CD4-positive, alpha-beta T cell treated with Interleukin-4 for 1 hour (primary cell): ENCODE results near the gene WBP1.
"Not testable (repeated sequence)": the region's sequence is repeated elsewhere in the genome, so short reads cannot be mapped to it uniquely, and the experiment has no call there.

ENCODE experiments used
- DNase-seq, 2 donors: peaks; one replicate each; pipeline ENCODE4 v3.0.0-alpha.2; 2020 to 2022

WBP1 gene

DNA sequence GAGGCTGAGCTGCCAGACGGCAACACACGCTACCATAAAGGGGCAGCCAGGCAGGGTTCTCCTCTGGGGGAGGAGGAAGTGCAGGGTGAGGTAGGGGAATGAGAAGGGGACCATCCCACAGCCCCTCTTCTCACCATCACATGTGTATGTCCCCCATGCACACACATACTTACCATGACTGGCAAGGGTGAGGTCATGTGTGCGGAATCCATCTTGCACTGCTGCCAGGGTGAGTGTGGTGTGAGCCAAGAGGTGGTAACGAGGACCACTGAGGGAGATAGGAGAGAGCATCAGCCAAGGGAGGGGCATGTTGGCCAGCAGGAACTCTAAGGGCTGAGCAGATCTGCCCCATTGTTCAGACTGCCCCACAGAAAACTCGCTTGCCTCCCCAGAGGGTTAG lies 29.6 kb upstream of the WBP1 start:
- no peak for DNase-seq

DNA sequence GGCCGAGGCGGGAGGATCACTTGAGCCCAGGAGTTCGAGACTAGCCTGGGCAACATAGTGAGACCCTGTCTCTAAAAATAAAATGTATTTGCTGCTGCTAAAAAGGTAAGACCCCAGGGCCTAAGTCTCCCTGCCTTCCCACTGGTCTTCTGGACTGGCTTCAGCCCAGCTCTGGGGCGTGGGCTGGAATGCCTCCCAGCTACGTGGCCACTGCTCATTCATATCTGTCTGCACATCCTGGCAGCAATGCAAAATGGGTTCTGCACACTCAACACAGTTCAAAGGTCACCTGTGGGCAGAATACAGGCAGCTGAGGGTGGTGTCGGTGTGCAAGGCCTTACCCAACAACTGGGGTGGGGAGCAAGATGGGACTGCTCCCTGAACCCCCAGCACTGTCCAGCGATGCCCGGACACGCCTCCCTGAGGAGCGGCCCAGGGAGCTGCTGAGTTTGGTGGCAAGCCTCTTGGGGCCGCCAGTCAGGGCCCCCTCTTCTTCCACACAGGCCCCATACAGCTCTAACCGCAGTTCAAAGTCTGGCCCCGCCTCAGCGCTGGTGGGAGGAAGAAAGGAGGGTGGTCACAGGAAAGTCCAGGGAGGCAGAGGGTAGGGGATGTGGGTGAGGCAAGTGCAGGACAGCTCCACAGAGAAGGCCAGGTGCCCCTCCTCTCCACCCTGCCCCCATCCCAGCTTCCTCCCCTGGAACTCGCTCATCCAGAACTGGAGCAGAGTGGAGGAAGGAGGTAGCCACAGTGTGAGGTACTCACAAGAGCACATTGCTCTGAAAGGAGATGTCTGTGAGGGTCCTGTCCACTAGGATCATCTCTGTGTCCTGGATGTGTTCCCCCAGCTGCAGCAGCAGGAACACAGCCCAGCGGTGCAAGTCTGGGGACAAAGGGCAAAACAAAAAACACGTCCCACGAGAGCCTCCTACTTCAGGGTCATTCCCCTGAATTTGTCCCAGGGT lies 28.5 kb upstream of the WBP1 start:
- DNase-seq, result no peak

DNA sequence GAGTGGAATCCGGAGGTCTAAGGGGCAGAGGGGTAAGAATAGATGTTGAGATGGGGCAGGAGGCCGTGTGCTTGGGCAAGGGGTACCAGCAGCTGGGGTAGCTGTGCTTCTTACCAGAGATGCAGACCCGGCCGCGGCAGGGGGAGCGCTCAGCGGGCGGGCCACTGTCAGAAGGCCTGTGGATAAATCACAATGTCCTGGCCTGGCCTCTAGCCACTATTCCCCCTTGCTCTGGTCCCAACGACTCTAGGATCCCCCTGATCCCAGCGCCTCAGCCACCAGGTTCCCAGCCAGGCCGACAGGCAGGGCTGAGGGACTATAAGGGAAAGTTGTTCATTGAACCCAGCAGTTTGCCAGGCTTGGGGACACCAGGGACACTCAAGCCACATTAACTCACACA lies 27.7 kb upstream of the WBP1 start:
- DNase-seq, result no peak

DNA sequence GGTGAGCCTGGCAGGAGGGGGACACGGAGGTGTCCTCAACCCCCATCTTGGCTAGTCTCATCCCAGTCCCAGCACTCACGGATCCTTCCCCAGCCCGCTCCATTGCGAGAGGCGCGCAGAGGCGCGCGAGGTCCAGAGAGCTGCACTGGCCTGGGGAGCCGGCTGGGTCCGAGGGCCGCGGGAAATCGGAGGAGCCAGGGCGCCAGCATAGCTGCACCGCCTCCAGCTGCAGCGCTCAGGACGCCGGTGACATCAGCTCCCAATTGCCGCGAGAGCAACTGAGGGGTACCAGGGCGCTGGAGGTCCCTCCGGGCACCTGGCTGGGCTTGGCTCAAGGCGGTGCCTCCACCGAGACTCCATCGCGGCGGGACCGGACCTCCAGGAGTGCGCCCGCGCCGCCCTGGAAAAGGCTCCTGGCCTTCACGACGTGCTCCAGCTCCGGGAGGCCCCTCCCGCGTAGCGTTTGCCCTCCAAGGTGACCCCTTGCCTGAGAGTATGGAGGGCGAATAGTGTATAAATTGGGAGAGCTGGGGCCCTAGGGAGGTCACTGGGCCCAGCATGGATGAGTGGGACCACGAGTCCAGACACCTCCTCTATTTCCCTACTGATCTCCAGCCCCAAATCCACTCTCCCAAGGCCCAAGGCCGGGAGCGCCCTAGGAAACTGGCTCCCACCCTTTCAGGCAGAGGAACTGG lies 22.0 kb upstream of the WBP1 start:
- no peak for DNase-seq

DNA sequence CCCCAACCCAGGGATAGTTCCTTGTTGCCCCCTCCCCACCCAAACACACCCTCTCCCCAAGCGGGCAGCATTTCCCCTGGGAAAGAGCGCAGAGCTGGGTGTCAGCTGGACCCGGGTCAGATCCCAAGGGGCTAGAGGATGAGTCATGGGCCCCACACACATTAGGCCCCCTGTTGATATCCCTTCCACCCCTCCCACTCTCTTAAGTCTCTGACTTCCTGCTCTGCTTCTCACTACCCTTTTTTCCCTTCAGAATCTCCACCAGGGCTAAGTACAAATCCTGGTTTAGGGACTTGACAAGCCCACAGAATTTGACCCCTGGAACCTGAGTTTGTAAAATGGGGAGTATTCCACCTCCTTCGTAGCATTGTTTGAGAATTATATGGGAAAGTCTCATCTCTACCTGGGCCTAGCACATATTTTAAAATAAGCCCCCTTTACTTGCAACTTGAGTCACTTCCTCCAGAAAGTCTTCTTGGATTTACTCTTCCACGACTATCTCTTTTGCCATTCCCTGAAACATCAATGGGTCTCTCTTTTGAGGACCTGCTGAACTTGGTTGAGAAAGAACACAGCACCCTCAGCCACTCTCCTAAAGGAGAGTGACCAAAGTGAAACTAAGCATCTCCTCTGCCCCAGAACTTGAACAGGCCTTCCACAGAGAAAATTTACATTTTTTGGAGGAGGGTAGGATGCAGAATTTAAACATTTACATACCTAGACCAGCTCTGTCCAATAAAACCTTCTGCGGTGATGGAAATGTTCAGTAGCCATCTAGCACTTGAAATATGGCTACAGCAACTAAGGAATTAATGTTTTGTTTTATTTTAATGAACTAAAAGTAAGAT lies 21.2 kb upstream of the WBP1 start:
- no peak for DNase-seq

DNA sequence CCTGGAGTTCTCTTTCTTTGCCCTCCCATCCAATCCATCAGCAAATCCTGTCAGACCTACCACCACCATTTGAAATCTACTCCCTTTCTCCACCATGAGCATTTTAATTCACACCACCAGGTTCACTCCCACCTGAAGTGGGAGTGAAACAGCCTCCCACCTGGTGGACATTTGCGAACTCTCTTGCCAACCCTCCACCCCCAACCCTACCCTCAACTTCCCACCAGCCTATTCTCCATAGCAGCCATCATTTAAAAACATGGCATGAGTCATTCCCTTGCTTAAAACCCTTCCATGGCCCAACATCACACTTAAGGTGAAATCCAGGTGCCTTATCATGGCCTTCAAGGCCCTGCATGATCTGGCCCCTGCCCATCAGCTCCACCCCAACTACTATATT lies 20.0 kb upstream of the WBP1 start:
- no peak for DNase-seq

DNA sequence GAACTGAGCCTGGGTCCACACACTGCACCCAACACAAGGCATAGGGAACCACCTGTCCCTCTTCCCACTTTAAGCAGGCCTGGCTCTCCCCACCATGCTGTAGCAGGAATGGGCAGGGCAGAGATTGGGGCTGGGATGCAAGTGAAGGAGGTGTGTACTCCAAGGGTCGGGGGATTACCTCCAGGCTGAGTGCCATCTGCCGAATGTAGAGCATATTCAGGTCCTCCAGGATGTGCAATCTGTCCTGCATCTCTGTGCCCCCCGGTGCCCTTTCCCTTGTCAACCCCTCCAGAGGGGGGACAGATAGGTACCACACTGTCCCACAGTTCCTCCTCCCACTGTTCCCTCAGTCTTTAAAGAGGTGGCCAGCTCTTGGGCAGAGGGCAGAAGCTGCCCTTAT lies 18.9 kb upstream of the WBP1 start:
- DNase-seq, result no peak

DNA sequence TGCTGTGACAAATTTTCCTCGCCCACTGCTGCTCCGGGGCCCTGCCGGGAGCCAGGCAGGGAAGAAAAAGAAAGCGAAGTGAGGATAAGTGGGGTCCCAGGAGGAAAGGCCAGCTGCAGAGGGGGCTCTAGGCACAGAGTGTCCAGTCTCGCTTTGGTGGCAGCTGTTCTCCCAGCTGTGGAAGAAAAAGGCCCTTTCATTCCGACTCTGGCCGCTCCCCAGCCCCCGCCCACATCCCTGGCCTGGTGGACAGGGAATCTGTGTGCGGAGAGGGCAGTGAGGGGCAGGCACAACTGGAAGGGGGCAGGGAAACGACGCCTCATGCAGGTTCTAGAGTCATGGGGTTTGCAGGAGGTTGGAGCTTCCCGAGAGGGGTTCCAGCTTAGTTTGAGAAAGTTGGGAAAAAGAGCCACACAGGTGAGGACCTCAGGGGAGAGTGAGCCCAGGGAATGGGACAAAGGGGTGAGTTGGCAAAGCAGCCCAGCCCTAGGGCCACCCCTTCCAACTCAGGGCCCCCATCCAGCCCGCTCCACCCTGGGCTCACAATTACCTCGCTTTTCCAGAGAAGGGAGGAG lies 18.3 kb upstream of the WBP1 start:
- no peak for DNase-seq

DNA sequence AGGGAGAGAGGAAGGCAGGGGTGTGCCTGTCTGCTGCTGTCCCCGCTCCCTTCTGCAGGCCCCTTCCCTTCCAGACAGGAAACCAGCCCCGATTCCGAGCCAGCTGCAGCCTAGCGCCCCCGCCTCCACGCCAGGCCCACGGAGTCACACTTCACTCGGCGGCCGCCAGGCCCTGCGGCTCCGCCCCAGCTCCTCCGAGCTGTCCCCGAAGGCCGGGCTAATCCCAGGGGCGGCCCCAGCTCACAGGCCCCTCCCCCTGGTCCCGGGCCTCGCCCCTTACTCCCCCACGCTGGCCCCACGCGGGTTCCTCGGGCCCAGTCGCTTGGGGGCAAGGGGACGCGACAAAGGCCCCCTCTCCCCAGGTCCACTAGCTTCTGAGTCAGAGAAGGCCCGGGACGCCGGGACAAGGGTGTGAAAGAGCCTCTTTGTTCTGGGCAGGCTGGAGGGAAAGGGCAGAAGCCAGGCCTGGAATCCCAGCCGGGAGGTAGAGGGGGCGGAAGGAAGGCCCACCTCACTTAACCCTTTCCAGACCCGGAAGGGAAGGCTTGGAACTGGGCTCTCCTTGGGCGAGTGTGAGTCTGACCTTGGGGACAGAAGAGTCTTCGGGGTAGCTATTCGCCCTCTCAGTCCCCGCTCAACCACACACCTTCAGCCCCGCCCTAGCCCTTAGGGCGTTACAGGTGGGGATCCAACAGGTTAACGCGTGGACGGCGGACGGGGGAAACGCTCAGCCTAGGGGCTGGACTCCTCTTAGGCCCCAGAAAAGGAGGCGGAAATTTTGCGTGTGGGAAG lies 17.7 kb upstream of the WBP1 start:
- DNase-seq, result peak; percentile 42 to 67

DNA sequence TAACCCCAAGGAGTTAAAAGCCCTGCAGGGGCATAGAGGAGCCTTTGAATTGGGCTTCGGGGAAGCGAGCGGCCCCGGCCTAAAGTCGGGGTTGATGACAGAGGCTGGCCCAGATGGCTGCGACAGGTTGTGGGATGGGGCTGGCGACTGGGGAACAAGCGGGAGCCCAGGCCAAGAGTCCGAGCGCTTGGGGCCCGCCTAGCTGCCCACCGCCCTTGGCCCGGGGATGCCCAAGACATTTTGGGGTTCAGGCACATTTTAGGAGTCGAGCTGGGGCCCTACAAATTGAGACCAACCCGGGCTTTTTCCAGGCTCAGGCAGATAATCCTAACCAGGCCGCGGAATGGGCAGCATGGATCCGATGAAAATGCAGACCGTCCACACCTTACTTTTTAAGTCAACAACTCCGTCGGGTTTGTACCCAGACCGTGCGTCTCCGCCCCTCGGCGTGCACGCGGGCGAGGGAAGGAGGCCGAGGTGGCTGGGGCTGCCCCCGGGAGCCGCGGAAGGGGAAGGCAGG lies 17.0 kb upstream of the WBP1 start:
- DNase-seq, result no peak

DNA sequence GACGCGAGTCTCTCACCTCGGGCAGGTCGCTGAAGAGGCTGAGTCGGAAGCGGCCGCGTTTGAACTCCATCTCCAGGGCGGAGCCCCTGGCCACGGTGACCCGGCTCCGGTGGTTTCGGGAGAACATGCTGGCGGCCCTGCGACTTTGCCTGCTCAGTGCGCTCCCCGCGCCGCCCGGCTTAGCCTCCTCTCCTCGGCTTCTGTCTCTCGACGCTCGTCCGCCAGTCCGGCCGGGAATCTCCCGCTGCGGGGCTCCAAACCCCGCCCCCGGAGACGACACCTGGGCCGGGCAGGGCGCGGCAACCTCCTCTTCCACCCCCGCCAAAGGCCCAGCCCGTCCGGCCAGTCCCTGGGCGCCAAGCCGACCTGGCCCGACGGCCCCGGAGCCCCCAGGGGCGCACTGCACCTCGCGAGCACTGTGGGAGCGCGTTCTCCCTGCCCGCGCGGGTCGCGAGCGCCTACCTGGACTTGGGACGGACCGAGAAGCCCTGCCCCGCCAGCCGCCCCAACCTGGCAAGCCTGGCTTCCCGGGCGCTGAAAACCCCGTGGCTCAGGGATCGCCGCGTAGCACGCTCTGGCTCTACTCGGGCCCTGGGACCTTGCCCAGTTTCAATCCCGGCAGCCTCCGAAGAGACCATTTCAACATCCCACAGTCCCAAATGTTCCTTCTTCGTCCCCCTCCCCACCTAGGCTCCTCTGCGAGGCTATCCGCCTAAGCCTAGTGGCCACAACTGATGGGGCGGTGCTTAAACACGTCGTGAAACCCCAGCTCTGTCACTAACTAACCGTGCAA lies 16.4 kb upstream of the WBP1 start, which contains the start of gene RTKN:
TSS of gene RTKN (minus strand) at position 248 of the 793 bp plus-strand sequence. CDS start at position 127, 121 bp downstream.
- peak; percentile 40 to 46 for DNase-seq

DNA sequence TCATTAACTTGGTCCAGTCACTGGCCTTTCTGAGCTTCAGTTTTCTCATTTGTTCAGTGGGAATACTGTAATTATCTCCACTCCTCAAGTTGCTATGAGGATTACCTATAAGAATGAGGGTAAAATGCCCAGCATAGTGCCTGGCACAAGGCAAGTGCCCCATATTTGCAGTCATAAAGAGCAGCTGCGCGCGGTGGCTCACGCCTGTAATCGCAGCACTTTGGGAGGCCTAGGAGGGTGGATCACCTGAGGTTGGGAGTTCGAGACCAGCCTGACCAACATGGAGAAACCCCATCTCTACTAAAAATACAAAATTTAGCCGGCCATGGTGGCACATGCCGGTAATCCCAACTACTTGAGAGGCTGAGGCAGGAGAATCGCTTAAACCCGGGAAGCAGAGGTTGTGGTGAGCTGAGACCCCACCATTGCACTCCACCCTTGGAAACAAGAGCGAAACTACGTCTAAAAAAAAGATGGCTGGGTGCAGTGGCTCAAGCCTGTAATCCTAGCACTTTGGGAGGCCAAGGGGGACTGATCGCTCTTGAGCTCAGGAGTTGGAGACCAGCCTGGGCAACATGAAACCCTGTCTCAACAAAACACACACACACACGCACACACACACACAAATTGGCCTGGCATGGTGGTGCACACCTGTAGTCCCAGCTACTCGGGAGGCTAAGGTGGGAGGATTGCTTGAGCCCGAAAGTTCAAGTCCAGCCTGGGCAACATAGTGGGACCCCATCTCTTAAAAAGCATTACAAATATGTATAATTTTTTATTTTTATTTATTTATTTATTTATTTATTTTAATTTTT lies 15.5 kb upstream of the WBP1 start:
- DNase-seq, result not testable (repeated sequence)

DNA sequence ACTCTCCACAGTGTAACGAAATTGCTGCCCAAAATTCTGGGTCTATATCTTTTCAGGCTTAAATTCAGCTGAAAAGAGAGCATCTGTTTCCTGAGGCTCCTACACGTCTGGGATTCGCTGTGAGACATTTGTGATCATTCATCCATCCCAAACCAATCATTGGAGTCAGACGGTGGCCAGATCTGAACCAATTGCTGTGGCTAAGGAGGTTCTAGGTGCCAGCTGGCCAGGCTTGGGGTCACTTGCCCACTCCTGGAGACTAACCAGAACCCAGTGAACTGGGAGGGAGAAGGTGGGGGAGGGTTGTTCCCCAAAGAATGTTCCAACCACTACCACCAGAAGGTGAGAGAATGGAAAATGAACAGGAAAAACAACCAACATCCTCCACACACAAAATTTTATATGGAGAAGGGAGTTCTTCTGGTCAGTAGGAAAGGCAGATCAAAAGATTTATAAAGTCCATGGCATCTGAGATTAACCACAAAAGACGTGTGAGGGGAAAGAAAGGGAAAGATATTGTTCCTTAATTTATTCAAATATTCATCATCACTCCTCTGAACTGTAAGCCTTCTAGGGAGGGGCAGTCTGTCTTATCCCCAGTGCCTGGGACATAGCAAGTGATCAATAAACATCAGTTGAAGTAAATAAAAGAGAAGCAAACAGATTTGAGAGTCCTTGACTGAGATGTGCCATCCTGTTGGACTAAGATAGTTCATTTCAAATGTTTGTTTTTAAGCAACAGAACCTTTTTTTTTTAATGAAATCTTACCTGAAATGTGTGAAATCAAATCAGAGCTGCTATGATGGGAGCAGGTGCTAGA lies 13.5 kb upstream of the WBP1 start:
- no peak for DNase-seq

DNA sequence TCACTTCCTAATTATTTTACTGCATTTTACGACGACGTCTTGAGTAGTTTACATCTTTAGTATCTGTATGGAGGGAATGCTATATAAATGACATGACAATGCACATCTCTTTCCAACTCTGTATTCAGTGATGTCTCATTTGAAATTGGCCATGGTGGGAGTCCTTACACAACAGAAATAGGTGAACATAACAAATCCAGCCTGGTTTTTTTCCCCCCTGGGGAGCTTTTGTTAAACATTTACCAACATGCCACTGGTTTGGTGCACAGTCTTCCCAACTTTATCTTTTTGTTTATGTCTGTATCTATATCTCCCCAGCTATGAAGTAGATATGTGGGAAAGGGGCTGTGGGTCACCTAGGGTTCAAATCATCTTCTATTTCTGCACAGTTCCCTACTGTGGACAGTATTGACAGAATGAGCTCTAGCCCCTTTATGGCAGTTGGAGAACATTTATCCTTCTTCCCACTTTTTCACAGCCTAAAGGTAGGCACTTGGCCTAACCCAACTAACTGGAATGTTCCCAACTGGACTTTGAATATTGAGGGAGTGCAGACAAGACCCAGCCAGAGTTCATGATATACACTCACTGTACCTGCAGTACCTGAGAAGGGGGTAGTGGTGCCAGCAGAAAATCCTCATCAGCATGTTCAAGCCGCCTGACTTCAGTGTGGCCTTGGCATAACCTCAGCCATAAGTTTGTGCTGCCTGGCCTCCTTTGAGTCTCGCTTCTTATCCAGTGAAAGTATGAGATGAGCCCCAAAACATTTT lies 10.8 kb upstream of the WBP1 start:
- no peak for DNase-seq

DNA sequence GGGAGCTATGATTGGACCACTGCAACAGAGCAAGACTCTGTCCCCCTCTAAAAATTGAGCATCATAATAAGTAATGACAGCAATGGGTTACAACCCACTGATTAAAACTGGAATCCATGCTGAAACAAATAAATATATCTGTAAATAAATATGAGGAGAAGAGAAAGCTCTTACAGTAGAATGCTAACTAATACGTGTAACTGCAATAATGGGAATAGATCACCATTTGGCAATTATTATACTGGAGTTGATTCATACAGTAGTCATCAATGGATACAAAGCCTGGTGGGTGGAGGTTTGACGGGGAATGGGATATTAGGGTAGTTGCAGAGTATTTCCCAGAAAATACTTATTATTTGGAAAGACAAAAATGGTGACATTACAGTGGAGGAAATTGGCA lies 9.5 kb upstream of the WBP1 start:
- DNase-seq, result no peak

DNA sequence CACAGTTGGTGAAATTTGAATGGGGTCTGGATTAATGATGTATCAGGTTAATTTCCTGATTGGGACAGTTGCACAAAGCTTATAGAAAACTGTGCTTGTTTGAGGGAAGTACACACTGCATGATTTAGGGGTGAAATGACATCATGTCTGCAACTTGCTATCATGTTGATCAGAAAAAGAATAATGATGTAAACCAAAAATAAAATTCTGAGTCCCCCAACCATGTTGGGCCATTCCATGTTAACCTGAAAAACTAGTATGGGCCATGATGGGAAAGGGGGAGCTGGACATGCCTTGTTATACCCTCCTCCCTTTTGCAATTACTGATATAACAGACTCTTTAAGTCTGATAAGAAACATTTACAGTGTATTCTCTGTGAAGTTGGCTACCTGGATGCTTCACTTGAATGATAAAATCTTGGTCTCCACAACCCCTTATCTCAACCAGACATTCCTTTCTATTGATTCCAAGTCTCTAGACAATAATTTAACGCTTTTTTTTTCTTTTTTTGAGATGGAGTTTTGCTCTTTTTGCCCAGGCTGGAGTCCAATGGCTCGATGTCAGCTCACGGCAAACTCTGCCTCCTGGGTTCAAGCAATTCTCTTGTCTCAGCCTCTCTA lies 7.6 kb upstream of the WBP1 start:
- DNase-seq, result no peak

DNA sequence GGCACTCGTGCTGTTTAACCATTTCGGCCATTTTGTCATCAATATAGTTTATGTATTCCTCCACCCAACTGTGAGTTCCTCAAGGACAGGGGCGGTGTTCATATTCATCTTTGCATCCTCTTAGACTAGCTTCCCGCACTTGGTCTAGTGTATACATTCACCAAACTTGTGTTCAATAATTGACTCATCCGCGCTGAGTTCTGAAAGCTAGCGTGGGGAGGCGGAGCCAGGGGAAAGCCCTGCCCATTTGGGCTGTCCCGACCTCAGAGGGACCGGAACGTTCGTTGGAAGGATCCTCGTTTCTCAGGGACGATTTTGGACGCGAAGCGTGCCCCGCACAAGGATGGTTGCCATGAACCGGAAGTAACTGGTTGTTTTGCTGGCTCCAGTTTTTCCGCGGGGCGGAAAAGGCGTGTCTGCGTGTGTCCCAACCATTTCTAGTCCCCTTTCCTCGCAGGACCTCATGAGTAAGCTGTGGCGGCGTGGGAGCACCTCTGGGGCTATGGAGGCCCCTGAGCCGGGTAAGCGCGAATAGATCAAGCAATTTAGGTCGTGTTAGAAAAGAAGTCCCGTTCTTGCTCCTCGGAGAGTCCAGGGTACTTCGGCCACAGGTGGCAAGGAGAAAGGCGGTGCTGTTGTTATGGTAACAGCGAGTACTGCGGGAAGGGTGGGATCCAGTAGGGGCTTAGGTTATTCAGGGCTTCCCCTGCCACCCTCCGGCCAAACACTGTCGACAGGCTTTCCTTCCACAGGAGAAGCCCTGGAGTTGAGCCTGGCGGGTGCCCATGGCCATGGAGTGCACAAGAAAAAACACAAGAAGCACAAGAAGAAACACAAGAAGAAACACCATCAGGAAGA lies 3.4 kb upstream of the WBP1 start, which contains the start of gene INO80B:
TSS of gene INO80B (plus strand) at position 434 of the 858 bp plus-strand sequence. CDS start at position 464, 30 bp downstream.
- peak; percentile 98 to 99 for DNase-seq
